C4-2B (cell line): ENCODE data around the gene PROSER2.

Source experiments
- ZFX ChIP-seq: fragments of 450-650 bp; IDR thresholded peaks from 2 replicates; pipeline ENCODE4 v1.6.1; 2017
- TF ChIP-seq, protein P1 (sequence below): fragments of 450-650 bp; conservative IDR thresholded peaks from 2 replicates; pipeline ENCODE4 v1.5.1; 2017; ENCODE audit warnings: mild to moderate bottlenecking

- no peak for TF ChIP-seq ZFX
- TF ChIP-seq, protein P1, sequence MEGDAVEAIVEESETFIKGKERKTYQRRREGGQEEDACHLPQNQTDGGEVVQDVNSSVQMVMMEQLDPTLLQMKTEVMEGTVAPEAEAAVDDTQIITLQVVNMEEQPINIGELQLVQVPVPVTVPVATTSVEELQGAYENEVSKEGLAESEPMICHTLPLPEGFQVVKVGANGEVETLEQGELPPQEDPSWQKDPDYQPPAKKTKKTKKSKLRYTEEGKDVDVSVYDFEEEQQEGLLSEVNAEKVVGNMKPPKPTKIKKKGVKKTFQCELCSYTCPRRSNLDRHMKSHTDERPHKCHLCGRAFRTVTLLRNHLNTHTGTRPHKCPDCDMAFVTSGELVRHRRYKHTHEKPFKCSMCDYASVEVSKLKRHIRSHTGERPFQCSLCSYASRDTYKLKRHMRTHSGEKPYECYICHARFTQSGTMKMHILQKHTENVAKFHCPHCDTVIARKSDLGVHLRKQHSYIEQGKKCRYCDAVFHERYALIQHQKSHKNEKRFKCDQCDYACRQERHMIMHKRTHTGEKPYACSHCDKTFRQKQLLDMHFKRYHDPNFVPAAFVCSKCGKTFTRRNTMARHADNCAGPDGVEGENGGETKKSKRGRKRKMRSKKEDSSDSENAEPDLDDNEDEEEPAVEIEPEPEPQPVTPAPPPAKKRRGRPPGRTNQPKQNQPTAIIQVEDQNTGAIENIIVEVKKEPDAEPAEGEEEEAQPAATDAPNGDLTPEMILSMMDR, result no peak
These were observed 28.6 kb upstream of the PROSER2 start for GRCh38 chr10:11794566-11794965.
